Measurements from ENCODE around the gene SGPP1.

The SGPP1 gene

DNA sequence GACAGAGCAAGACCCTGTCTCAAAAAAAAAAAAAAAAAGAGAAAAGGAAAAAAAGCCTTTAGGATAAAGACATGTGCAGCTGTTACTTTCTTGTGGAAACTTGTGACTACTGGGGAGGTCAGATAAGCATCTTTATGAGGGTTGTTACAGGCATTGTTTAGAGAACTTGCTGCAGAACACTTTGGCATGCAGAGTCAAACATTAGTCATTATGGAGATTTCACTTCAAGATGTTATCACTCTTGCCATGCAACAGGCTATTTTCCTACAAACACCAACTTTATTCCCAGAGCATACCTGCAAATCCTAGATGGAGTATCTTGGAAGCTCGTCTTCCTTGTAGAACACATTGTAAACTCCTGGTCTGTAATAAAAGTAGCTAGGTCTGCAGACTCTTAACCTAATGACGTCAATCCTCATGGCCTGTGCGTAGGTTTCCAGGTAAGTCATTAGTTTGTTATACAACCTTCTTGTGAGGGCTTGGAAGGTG is 49.9 kb downstream of the SGPP1 start:
- no peaks in the 10 kb centered on the region for H3K9me3 ChIP-seq (ENCODE audit: control insufficient read depth in 2 of 2, low read length in 2 of 2)
- no peak overlapping the region for H3K9ac ChIP-seq (ENCODE audit: low read depth in 1 of 2, low read length in 2 of 2)
- no peaks in the 10 kb centered on the region for H3K36me3 ChIP-seq (ENCODE audit: control insufficient read depth in 2 of 2, insufficient read depth in 2 of 2, low read length in 2 of 2)
- no peak overlapping the region for H3K4me3 ChIP-seq (ENCODE audit: low read length in 2 of 2)
- H3K27ac ChIP-seq (ENCODE audit: low read depth in 2 of 2, low read length in 2 of 2): peak overlapping the region; percentile 66
- peaks cover 0 to 5% of the 10 kb centered on the region in 2 donors for H3K4me1 ChIP-seq (ENCODE audit: control insufficient read depth in 2 of 2, insufficient read depth in 2 of 2, low read length in 2 of 2)
- H3K27me3 ChIP-seq (ENCODE audit: control insufficient read depth in 2 of 2, insufficient read depth in 2 of 2, low read length in 2 of 2): no peaks in the 10 kb centered on the region

- H3K4me3 ChIP-seq (ENCODE audit: low read length in 2 of 2): no peak overlapping the region
- H3K27ac ChIP-seq (ENCODE audit: low read depth in 2 of 2, low read length in 2 of 2): no peak overlapping the region
- H3K9me3 ChIP-seq (ENCODE audit: control insufficient read depth in 2 of 2, low read length in 2 of 2): no peaks in the 10 kb centered on the region
- H3K36me3 ChIP-seq (ENCODE audit: control insufficient read depth in 2 of 2, insufficient read depth in 2 of 2, low read length in 2 of 2): no peaks in the 10 kb centered on the region
- no peaks in the 10 kb centered on the region for H3K27me3 ChIP-seq (ENCODE audit: control insufficient read depth in 2 of 2, insufficient read depth in 2 of 2, low read length in 2 of 2)
- no peak overlapping the region for H3K9ac ChIP-seq (ENCODE audit: low read depth in 1 of 2, low read length in 2 of 2)
- H3K4me1 ChIP-seq (ENCODE audit: control insufficient read depth in 2 of 2, insufficient read depth in 2 of 2, low read length in 2 of 2): peaks cover 0 to 5% of the 10 kb centered on the region in 2 donors
Observed at GRCh38 chr14:63676615-63677014, 51.2 kb downstream of the SGPP1 start.

DNA sequence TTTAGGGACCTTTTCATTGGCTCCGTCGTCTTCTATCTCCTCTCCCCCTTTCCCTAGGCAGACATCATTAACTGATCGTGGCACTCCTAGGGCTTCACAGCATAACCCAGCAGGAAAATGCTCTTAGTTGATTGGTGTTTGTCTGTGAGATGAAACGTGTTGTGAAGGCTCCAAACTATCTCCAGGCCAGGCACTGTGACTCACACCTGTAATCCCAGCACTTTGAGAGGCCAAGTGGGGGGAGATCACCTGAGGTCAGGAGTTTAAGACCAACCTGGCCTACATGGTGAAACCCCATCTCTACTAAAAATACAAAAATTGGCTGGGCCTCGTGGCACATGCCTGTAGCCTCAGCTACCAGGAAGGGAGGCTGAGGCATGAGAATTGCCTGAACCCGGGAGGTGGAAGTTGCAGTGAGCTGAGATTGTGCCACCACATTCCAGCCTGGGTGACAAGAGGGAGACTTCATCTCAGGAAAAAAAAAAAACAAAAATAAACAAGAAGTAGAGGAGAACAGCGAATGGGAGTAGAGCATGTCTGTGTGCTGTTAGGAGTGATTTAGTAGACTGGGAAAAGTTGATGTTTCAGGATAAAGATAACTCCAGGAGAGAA is 53.9 kb downstream of the SGPP1 start:
- H3K9me3 ChIP-seq (ENCODE audit: control insufficient read depth in 2 of 2, low read length in 2 of 2): no peaks in the 10 kb centered on the region
- no peak overlapping the region for H3K27ac ChIP-seq (ENCODE audit: low read depth in 2 of 2, low read length in 2 of 2)
- H3K36me3 ChIP-seq (ENCODE audit: control insufficient read depth in 2 of 2, insufficient read depth in 2 of 2, low read length in 2 of 2): no peaks in the 10 kb centered on the region
- peaks cover 0 to 5% of the 10 kb centered on the region in 2 donors for H3K4me1 ChIP-seq (ENCODE audit: control insufficient read depth in 2 of 2, insufficient read depth in 2 of 2, low read length in 2 of 2)
- no peak overlapping the region for H3K4me3 ChIP-seq (ENCODE audit: low read length in 2 of 2)
- H3K27me3 ChIP-seq (ENCODE audit: control insufficient read depth in 2 of 2, insufficient read depth in 2 of 2, low read length in 2 of 2): no peaks in the 10 kb centered on the region
- H3K9ac ChIP-seq (ENCODE audit: low read depth in 1 of 2, low read length in 2 of 2): no peak overlapping the region

DNA sequence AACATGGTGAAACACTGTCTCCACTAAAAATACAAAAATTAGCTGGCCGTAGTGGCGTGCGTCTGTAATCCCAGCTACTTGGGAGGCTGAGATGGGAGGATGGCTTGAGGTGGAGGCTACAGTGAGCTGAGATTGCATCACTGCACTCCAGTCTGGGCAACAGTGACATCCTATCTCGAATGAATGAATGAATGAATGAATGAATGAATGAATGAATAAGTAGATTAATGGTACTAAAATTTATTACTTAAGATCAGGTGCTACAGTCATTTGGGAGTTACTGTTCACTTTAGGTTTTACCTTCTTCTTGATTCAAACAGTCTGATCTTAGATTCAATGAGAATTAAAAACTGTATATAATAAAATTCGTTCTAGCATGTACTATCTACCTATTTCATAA is 54.6 kb downstream of the SGPP1 start:
- Histone ChIP-seq H3K27ac (ENCODE audit: low read depth in 2 of 2, low read length in 2 of 2) (no peak overlapping the region), H3K27me3 (ENCODE audit: control insufficient read depth in 2 of 2, insufficient read depth in 2 of 2, low read length in 2 of 2) (no peaks in the 10 kb centered on the region), H3K9ac (ENCODE audit: low read depth in 1 of 2, low read length in 2 of 2) (no peak overlapping the region), H3K9me3 (ENCODE audit: control insufficient read depth in 2 of 2, low read length in 2 of 2) (no peaks in the 10 kb centered on the region), H3K4me3 (ENCODE audit: low read length in 2 of 2) (no peak overlapping the region), H3K36me3 (ENCODE audit: control insufficient read depth in 2 of 2, insufficient read depth in 2 of 2, low read length in 2 of 2) (no peaks in the 10 kb centered on the region), H3K4me1 (ENCODE audit: control insufficient read depth in 2 of 2, insufficient read depth in 2 of 2, low read length in 2 of 2) (peaks cover 0 to 4% of the 10 kb centered on the region in 2 donors)

DNA sequence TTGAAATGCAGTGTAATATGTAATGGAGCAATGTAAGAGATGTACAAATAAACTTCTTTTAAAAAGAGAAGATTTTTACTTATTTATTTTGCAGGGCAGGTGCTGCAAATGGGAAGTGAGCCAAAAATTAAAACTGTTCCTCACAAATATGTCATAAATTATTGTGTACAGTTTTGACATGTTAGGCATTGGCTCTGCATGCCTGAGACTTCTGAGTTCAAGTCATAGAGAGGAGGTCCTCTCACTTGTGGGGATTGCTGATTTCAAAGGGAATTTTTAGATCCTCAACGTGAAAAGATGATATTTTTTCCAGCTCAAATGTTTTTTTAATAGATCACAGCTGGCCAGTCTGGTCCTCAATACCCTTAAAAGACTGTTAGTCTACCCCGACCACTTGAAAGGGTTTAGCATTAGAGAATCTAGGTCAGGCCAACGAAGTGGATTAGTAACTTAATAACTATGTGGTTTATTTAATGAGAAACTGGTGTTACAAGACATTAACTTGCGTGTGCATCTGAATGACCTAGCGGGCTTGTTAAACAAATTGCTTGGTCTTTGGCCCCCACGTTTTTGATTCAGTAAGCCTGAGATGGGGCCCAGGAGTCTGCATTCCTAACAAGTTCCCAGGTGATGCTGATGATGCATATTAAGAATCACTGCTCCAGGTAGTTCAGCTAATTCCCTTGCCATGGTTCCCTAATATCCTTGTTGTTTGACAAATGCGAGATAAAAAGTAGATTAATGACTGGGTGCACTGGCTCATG is 55.3 kb downstream of the SGPP1 start:
- Histone ChIP-seq H3K9ac (ENCODE audit: low read depth in 1 of 2, low read length in 2 of 2) (no peak overlapping the region), H3K4me1 (ENCODE audit: control insufficient read depth in 2 of 2, insufficient read depth in 2 of 2, low read length in 2 of 2) (no peaks in the 10 kb centered on the region), H3K36me3 (ENCODE audit: control insufficient read depth in 2 of 2, insufficient read depth in 2 of 2, low read length in 2 of 2) (no peaks in the 10 kb centered on the region), H3K9me3 (ENCODE audit: control insufficient read depth in 2 of 2, low read length in 2 of 2) (no peaks in the 10 kb centered on the region), H3K27ac (ENCODE audit: low read depth in 2 of 2, low read length in 2 of 2) (no peak overlapping the region), H3K27me3 (ENCODE audit: control insufficient read depth in 2 of 2, insufficient read depth in 2 of 2, low read length in 2 of 2) (no peaks in the 10 kb centered on the region), H3K4me3 (ENCODE audit: low read length in 2 of 2) (no peak overlapping the region)

GRCh38 chr14:63671987-63672386 is 55.9 kb downstream of the SGPP1 start:
- Histone ChIP-seq H3K36me3 (ENCODE audit: control insufficient read depth in 2 of 2, insufficient read depth in 2 of 2, low read length in 2 of 2) (no peaks in the 10 kb centered on the region), H3K4me3 (ENCODE audit: low read length in 2 of 2) (no peak overlapping the region), H3K27ac (ENCODE audit: low read depth in 2 of 2, low read length in 2 of 2) (no peak overlapping the region), H3K9ac (ENCODE audit: low read depth in 1 of 2, low read length in 2 of 2) (no peak overlapping the region), H3K27me3 (ENCODE audit: control insufficient read depth in 2 of 2, insufficient read depth in 2 of 2, low read length in 2 of 2) (no peaks in the 10 kb centered on the region), H3K9me3 (ENCODE audit: control insufficient read depth in 2 of 2, low read length in 2 of 2) (no peaks in the 10 kb centered on the region), H3K4me1 (ENCODE audit: control insufficient read depth in 2 of 2, insufficient read depth in 2 of 2, low read length in 2 of 2) (no peaks in the 10 kb centered on the region)

DNA sequence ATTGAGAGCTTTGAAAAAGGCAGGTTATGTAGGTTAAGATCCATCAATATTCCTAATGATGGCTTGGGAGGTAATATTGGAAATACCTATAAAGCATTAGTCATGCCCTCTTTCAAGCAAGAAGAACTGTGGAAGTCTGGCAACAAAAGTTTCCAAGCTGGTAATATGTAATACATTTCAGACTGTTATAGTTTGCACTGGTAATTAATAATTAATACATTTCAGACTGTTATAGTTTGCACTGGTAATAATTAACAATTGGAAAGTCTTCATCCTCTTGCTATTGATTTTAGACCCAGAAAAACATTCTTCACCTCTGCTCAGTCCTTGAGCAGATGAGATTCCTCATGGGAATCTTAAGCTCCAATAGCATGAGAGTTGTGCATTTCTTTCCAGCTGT is 57.2 kb downstream of the SGPP1 start:
- Histone ChIP-seq H3K27ac (ENCODE audit: low read depth in 2 of 2, low read length in 2 of 2) (no peak overlapping the region), H3K9me3 (ENCODE audit: control insufficient read depth in 2 of 2, low read length in 2 of 2) (no peaks in the 10 kb centered on the region), H3K4me1 (ENCODE audit: control insufficient read depth in 2 of 2, insufficient read depth in 2 of 2, low read length in 2 of 2) (no peaks in the 10 kb centered on the region), H3K4me3 (ENCODE audit: low read length in 2 of 2) (no peak overlapping the region), H3K9ac (ENCODE audit: low read depth in 1 of 2, low read length in 2 of 2) (no peak overlapping the region), H3K27me3 (ENCODE audit: control insufficient read depth in 2 of 2, insufficient read depth in 2 of 2, low read length in 2 of 2) (no peaks in the 10 kb centered on the region), H3K36me3 (ENCODE audit: control insufficient read depth in 2 of 2, insufficient read depth in 2 of 2, low read length in 2 of 2) (no peaks in the 10 kb centered on the region)

DNA sequence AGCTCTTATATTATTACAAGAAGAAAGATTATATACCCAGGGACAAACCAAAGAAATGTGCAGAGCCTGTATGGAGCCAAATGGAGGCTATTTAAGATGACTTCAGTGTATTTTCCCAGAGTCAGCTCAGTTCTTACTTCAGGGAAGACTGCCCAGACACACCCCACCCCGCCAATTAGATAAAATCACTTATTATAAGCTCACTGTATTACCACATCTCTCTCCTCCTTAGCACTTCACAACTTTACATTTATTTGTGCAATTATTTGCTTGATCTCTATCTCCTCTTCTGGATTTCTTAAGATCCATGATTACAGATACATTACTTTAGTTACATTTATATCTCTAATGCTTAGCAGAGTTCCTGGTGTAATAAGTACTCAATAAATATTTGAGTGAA is 61.5 kb downstream of the SGPP1 start:
- H3K4me3 ChIP-seq (ENCODE audit: low read length in 2 of 2): no peak overlapping the region
- H3K27ac ChIP-seq (ENCODE audit: low read depth in 2 of 2, low read length in 2 of 2): no peak overlapping the region
- H3K36me3 ChIP-seq (ENCODE audit: control insufficient read depth in 2 of 2, insufficient read depth in 2 of 2, low read length in 2 of 2): no peaks in the 10 kb centered on the region
- no peak overlapping the region for H3K9ac ChIP-seq (ENCODE audit: low read depth in 1 of 2, low read length in 2 of 2)
- no peaks in the 10 kb centered on the region for H3K4me1 ChIP-seq (ENCODE audit: control insufficient read depth in 2 of 2, insufficient read depth in 2 of 2, low read length in 2 of 2)
- no peaks in the 10 kb centered on the region for H3K27me3 ChIP-seq (ENCODE audit: control insufficient read depth in 2 of 2, insufficient read depth in 2 of 2, low read length in 2 of 2)
- H3K9me3 ChIP-seq (ENCODE audit: control insufficient read depth in 2 of 2, low read length in 2 of 2): no peaks in the 10 kb centered on the region

DNA sequence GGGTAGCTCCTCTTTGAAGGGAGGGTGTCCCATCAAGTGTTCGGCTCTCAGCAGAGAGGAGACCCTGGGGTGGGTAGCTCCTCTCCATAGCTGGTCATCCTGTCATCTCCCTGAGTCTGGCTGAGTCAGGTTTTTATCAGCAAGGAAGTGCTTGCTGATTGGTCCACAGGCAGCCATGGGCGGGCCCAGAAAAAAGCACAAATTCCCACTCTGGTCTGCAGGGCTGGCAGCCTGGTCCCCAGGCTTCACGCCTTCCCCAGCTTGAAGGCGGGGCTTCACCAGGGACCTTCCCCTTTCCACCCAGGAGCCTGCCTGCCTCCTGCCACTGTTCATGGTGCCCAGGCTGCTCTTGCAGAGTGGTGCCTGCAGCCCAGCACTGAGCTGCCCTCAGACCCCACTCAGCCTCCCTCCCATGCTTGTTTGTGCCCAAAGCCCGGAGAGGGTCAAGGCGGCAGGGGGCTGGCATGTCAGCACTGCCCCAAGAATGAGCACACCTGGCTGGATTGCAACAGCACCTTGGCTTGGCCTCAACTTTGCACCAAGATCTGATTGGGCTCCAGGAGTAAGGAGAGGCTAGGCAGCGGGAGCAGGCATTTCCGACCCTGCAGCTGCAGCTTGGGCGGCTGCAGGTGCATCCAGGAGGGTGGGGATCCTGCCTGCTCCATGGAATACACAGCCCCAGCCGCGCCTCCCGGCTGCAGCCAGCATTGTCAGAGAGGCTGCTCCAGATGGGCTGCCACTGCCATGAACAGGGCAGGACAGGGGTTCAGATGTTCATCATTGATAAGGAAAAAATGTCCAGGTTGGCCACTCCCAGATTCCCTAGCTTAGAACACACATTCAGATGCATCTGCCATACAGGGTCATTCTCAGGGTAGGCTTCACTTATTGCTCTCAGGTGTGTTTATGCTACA is 64.2 kb downstream of the SGPP1 start:
- Histone ChIP-seq H3K9me3 (ENCODE audit: control insufficient read depth in 2 of 2, low read length in 2 of 2) (no peaks in the 10 kb centered on the region), H3K4me3 (ENCODE audit: low read length in 2 of 2) (no peak overlapping the region), H3K27ac (ENCODE audit: low read depth in 2 of 2, low read length in 2 of 2) (no peak overlapping the region), H3K36me3 (ENCODE audit: control insufficient read depth in 2 of 2, insufficient read depth in 2 of 2, low read length in 2 of 2) (no peaks in the 10 kb centered on the region), H3K27me3 (ENCODE audit: control insufficient read depth in 2 of 2, insufficient read depth in 2 of 2, low read length in 2 of 2) (no peaks in the 10 kb centered on the region), H3K9ac (ENCODE audit: low read depth in 1 of 2, low read length in 2 of 2) (no peak overlapping the region), H3K4me1 (ENCODE audit: control insufficient read depth in 2 of 2, insufficient read depth in 2 of 2, low read length in 2 of 2) (no peaks in the 10 kb centered on the region)

DNA sequence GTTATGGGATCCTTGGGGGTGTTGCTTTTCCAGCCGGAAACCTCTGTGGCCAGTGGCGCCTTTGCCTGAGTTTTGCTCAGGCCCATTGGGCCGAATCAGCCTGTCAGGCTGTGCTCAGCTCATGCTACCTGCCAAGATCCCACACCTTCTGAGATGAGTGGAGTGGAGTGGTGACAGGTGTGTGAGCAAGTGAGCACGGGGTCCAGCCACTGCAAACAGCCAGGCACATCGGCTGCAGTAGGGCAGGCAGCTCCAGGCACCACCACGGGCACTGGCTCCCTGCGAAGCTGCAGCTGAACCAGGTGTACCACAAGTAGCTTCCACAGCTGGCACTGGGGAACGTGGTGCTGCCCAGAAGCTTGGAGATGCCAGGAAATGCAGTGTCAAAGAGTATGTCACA is 65.1 kb downstream of the SGPP1 start:
- Histone ChIP-seq H3K9me3 (ENCODE audit: control insufficient read depth in 2 of 2, low read length in 2 of 2) (no peaks in the 10 kb centered on the region), H3K9ac (ENCODE audit: low read depth in 1 of 2, low read length in 2 of 2) (no peak overlapping the region), H3K27me3 (ENCODE audit: control insufficient read depth in 2 of 2, insufficient read depth in 2 of 2, low read length in 2 of 2) (no peaks in the 10 kb centered on the region), H3K4me3 (ENCODE audit: low read length in 2 of 2) (no peak overlapping the region), H3K27ac (ENCODE audit: low read depth in 2 of 2, low read length in 2 of 2) (no peak overlapping the region), H3K36me3 (ENCODE audit: control insufficient read depth in 2 of 2, insufficient read depth in 2 of 2, low read length in 2 of 2) (no peaks in the 10 kb centered on the region), H3K4me1 (ENCODE audit: control insufficient read depth in 2 of 2, insufficient read depth in 2 of 2, low read length in 2 of 2) (no peaks in the 10 kb centered on the region)

Measured in mucosa of rectum (tissue), 2 donors.